GM19455 (cell line): ENCODE results near the gene SP9.
"Not testable (repeated sequence)": the region's sequence is repeated elsewhere in the genome, so short reads cannot be mapped to it uniquely, and the experiment has no call there.

Experiments used
- ATAC-seq: cut with Tn5 transposase; IDR thresholded peaks from one replicate; pipeline ENCODE4 v1.9.1; 2021; ENCODE audit not compliant: unreplicated experiment

SP9 gene

DNA sequence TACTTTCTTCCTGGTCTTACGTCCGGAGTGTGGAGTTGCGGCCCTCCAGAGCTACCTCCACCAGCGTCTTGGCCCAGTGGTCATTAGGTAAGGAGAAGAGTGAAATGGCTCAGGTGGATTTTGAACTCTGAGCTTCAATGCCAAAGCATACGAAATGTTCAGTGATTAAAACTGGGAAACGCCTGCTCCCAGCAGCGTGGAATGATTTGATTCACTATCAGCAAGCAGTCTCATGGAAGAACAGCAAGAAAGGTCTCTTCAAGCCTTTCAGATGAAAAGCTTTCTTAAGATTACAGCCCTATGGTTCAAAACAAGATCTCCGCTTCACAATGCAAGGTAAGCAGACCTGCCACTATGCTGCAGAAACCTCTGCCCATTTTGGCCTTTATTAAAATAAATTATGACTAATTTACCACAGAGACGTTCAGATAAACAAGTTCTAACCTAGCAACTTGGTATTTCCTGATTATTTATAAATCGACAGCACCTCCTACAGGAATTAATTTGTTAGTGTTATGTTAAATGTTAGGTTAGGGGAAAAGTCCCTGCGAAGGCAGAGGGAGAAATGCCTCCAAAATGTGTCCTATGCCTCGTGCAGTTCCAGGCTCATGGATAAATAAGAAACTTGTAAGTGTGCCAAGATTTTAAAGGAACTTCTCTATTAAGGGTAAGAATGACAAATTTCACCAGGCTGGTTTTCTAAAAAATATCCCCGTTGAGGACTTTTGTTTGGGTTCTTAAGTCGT, 10.1 kb downstream of the SP9 start:
- ATAC-seq: no peak

DNA sequence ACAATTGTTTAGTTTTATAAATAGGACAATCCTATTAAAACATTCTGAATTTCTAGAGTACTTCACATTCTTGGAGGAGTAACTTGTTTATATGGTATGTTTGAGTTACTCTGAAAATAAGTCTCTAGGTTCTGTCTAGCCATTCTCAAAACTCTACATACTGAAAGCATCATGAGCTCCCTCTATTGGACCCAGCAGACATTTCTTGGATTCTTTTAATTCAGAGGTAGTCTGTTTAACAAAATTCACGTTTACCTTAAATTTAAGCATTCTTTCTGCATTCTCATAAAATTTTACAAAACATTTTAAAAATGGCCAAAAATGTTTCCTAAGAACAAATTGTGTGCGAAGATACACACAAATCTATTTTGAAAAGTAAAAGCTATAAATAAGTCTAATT, 15.3 kb downstream of the SP9 start:
- no peak for ATAC-seq

DNA sequence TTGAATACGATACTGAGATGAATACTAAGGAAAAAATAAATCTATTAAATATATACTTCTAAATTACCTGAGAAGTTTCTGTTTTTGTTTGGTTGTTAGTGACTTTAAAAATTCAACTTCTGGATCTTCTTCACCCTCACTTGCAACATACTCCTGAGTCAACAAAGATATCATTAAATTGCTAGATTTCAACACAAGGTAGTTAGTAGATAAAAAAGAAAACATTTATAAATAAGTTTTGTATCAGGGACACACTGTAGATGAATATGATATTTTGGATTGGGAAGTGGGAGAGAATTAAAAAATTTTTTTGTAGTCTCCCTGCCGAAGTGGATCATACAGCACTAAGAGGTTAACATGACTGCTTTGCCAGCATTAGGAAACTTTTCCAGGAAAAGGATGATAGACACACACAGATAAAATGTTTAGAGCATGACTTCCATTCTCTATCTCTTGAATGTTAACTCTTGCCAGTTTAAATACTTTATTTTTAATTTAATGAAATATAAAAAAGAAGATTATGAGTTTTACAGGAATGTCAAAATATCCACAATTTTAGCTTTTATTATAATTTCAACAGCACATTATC, 15.9 kb downstream of the SP9 start:
- ATAC-seq: no peak

DNA sequence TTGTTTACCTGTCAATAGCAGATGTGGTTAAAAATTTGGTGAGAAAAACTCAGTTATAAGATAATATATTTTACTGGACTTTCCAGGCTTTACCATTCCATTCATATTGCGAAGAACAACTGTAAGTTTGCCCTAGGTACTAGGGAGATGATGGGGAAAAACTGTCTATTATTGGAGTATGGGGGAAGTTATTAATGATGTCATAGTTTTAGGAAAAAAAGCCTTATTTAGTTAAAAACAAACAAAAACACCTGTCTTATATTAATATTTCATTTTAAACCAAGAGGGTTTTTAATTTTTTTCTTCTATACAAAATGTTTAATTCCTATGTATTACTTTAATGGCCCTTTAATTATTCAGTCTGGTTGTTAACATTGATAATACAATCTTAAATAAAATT, 18.2 kb downstream of the SP9 start:
- no peak for ATAC-seq

DNA sequence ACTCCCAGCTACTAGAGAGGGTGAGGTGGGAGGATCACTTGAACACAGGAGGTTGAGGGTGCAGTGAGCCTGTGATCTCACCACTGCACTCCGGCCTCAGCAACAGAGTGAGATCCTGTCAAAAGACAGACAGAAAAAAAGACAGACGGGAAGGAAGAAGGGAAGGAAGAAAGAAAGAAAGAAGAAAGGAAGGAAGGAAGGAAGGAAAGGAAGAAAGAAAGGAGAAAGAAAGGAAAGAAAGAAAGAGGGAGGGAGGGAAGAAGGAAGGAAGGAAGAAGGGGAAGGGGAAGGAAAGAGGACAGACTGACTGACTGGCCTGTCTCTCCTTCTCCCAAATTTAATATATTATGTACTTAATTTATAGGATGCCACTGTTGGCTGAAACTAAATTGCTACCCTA, 21.6 kb downstream of the SP9 start:
- no peak for ATAC-seq

DNA sequence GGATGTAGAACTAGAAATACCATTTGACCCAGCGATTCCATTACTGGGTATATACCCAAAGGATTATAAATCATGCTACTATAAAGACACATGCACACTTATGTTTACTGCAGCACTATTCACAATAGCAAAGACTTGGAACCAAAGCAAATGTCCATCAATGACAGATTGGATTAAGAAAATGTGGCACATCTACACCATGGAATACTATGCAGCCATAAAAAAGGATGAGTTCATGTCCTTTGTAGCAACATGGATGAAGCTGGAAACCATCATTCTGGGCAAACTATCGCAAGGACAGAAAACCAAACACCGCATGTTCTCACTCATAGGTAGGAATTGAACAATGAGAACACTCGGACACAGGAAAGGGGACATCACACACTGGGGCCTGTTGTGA, 24.9 kb downstream of the SP9 start:
- not testable (repeated sequence) for ATAC-seq

DNA sequence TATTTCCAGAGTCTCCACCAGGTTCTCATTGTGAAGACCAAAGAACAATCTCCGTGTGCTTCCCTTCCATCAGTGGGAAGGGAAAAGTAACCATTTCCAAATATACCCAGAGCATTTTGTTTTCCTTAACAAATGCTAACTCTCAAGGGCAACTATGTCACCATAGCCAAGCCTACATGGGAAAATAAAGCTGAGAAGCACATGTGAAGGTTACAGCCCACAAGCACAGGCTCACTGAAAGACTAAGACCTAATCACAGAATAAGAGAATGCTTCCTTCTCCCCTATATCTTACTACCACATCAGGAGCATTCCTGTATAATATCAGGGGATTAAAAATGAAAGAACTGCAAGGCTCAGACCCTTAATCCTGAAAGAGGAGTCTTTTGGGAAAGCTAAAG, 28.2 kb downstream of the SP9 start:
- ATAC-seq: no peak

DNA sequence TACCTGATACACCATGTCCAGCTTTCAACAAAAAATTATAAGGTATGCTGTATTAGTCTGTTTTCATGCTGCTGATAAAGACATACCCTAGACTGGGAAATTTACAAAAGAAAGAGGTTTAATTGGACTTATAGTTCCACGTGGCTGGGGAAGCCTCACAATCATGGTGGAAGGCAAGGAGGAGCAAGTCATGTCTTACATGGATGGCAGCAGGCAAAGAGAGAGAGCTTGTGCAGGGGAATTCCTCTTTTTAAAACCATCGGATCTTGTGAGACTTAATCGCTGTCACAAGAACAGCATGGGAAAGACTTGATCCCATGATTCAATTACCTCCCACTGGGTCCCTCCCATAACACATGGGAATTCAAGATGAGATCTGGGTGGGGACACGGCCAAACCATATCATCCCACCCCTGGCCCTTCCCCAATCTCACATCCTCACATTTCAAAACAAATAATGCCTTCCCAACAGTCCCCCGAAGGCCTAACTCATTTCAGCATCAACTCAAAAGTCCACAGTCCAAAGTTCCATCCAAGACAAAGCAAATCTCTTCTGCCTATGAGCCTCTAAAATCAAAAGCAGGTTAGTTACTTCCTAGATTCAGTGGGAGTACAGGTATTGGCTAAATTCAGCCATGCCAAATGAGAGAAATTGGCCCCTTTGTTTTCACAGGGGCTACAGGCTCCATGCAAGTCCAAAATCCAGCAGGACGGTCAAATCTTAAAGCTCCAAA, 28.9 kb downstream of the SP9 start:
- not testable (repeated sequence) for ATAC-seq

DNA sequence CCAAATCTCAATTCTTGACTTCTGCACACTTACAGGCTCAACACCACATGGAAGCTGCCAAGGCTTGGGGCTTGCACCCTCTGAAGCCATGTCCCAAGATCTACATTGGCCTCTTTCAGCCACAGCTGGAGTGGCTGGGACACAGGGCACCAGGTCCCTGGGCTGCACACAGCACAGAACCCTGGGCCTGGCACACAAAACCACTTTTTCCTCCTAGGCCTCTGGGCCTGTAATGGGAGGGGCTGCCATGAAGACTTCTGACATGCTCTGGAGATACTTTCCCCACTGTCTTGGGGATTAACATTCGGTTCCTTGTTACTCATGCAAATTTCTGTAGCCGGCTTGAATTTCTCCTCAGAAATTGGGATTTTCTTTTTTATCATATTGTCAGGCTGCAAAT, 29.9 kb downstream of the SP9 start:
- no peak for ATAC-seq

DNA sequence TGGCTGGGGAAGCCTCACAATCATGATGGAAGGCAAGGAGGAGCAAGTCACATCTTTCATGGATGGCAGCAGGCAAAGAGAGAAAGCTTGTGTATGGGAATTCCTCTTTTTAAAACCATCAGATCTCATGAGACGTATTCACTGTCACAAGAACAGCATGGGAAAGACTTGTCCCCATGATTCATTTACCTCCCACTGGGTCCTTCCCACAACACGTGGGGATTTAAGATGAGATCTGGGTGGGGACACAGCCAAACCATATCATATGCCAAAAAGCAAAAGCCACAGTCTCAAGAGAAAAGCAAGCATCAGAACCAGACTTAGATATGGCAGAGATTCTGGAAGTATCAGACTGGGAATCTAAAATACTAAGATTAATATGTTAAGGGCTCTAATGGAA, 30.8 kb downstream of the SP9 start:
- no peak for ATAC-seq

DNA sequence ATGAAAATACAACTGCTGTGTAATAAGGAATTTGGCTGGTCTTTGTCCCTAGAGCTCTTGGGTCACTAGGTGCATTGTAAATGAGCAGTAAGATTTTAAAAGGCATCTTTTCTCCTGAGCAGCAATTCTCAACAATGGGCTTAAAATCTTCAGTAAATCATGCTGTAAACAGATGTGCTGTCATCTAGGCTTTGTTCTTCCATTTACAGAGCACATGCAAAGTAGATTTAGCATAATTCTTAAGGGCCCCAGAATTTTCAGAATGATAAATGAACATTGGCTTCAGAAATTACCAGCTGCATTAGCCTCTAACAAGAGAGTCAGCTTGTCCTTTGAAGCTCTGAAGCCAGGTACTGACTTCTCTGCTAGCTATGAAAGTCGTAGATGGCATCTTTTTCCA, 33.9 kb downstream of the SP9 start:
- no peak for ATAC-seq

DNA sequence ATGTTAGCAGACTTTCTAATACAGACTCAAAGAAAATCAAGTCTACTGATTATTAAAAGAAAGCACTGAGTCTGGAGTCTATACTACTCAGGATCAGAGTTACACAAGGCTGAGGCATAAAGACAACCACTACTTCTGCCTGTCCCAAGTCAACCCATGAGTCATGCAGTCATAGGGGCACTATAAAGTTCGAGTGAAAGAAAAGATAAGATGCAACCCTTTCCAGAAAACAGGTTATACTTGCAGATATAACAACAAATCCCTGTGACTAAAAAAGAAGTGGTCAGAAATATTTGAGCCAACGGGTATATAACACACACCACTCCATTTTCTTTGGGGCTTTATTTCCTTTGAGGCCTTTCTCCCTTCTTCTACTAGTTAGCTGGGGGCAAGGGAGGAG, 42.2 kb downstream of the SP9 start:
- ATAC-seq: no peak

DNA sequence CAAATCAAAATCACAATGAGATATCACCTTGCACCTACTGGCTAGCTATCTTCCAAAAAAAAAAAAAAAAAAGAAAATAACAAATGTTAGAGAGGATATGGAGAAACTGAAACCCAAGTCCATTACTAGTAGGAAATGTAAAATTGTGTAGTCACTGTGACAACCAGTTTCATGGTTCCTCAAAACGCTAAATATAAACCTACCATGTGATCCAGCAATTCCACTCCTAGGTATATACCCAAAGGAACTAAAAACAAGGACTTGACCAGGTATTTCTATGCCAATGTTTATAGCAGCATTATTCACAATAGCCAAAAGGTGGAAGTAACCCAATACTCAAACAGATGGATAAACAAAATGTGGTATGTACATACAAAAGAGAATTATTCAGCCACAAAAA, 49.0 kb downstream of the SP9 start:
- no peak for ATAC-seq

DNA sequence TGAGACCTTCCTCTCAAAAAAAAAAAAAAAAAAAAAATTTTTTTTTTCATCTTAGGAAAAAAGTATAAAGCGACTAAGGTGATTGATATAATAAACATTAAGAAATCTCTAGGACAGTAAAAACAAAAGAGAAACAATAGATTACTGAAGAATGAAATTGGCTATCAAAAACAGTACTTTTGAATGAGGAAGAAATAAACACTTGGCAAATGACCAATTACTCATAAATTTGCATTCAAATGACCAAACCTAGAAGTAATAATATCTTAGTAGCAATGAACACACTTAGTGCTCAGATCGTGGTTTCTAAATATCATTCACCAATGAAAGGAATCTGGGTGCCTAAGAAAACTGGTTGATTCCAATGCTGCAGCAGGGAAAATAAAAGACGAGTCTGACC, 50.4 kb downstream of the SP9 start:
- no peak for ATAC-seq
